Stomach (tissue), 4 donors: ENCODE measurements around the gene MYL9.

Experiments used
- CTCF ChIP-seq, 7 experiments: fragments of 450-650 bp in 4 of 7; fragments of 200-600 bp in 3 of 7; sonication (generic) in 3 of 7; IDR thresholded peaks; one replicate each; pipeline ENCODE4 v1.5.1; 2016 to 2019; ENCODE audit warnings: antibody characterized with exemption in 7 of 7, control low read depth in 2 of 7, mild to moderate bottlenecking in 1 of 7
- EP300 ChIP-seq: sonication (generic); formaldehyde crosslinking; IDR thresholded peaks from one replicate; pipeline ENCODE4 v1.6.1; 2017; ENCODE audit warnings: antibody characterized with exemption
- POLR2A ChIP-seq, 4 donors: fragments of 450-650 bp; IDR thresholded peaks; one replicate each; pipeline ENCODE4 v1.6.1; 2016; ENCODE audit warnings: antibody characterized with exemption in 4 of 4, control low read depth in 2 of 4, mild to moderate bottlenecking in 1 of 4, moderate library complexity in 1 of 4
- POLR2AphosphoS5 ChIP-seq, 3 donors: sonication (generic); formaldehyde crosslinking; IDR thresholded peaks; one replicate each; pipeline ENCODE4 v1.6.1; 2016; ENCODE audit warnings: antibody characterized with exemption in 3 of 3

DNA sequence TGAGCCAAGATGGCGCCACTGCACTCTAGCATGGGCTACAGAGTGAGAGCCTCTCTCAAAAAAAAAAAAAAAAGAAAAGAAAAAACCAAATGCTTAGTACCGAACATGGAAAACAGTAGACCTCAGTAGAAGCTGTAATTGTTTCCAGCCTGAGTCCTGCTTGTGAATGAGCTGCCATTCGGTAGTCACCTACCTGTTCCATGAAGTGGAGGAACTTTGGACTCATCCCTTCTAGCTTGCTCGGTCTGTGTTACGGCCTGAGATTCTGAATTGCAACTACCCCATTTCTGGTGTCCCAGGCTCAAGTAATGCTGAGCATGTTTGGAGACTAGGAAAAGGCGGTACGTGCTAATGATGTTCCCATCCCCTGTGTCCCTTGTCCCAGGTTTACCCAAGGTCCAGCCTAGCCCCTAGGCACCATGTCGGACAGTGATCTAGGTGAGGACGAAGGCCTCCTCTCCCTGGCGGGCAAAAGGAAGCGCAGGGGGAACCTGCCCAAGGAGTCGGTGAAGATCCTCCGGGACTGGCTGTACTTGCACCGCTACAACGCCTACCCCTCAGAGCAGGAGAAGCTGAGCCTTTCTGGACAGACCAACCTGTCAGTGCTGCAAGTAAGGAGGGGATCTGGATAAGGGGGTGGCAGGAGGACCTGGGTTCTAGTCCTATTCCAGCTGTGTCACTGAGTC, 37.2 kb downstream of the MYL9 start:
- no peak for TF ChIP-seq CTCF (IDR thresholded peaks at IDR 0.05)
- no peak for TF ChIP-seq POLR2A (IDR thresholded peaks at IDR 0.05)
- TF ChIP-seq POLR2AphosphoS5 (IDR thresholded peaks at IDR 0.05) = no peak
- no peak for TF ChIP-seq EP300
